Spleen (tissue), 11 donors: Measurements from ENCODE around the gene AVPR1B. TPM values are rescaled to one million over a fixed set of nuclear protein-coding genes. Genes with fewer than 3 reads are reported as not detected.

Source experiments
- DNase-seq: peaks from one replicate; pipeline ENCODE4 v3.0.0-alpha.2; 2020
- H3K27ac ChIP-seq, 8 donors: fragments of 200-600 bp; sonication (generic) in 7 of 8; 1 replicate in 4 of 8; 2 replicates in 4 of 8; pipeline versions ENCODE4 v1.5.0 to v1.8.0; 2016 to 2021; ENCODE audit warnings: inconsistent platforms in 4 of 8, mild to moderate bottlenecking in 4 of 8, moderate library complexity in 1 of 8
- H3K27me3 ChIP-seq, 7 donors: fragments of 200-600 bp; sonication (generic) in 6 of 7; replicated peaks in 1 of 7; 1 replicate in 4 of 7; 2 replicates in 3 of 7; pipeline versions ENCODE4 v1.5.0 to v1.8.0; 2016 to 2021; ENCODE audit warnings: inconsistent platforms in 3 of 7, mild to moderate bottlenecking in 1 of 7
- H3K36me3 ChIP-seq, 6 donors: fragments of 200-600 bp; sonication (generic) in 5 of 6; 1 replicate in 4 of 6; 2 replicates in 2 of 6; pipeline versions ENCODE4 v1.5.0 to v1.8.0; 2016 to 2021; ENCODE audit warnings: inconsistent platforms in 2 of 6
- H3K4me1 ChIP-seq, 6 donors: fragments of 200-600 bp; sonication (generic) in 5 of 6; 1 replicate in 3 of 6; 2 replicates in 3 of 6; pipeline versions ENCODE4 v1.5.0 to v1.8.0; 2016 to 2021; ENCODE audit warnings: inconsistent platforms in 3 of 6
- H3K4me3 ChIP-seq, 8 donors: fragments of 200-600 bp; sonication (generic) in 7 of 8; 1 replicate in 4 of 8; 2 replicates in 4 of 8; pipeline versions ENCODE4 v1.5.0 to v1.8.0; 2016 to 2021; ENCODE audit warnings: inconsistent platforms in 4 of 8, mild to moderate bottlenecking in 4 of 8, moderate library complexity in 2 of 8
- H3K9me3 ChIP-seq, 8 donors: fragments of 200-600 bp; sonication (generic) in 7 of 8; 1 replicate in 4 of 8; 2 replicates in 4 of 8; pipeline versions ENCODE4 v1.5.0 to v1.8.0; 2016 to 2021; ENCODE audit warnings: inconsistent platforms in 4 of 8
- POLR2A ChIP-seq, 3 donors: fragments of 450-650 bp; IDR thresholded peaks; one replicate each; pipeline ENCODE4 v1.5.1; 2017; ENCODE audit warnings: antibody characterized with exemption in 3 of 3, mild to moderate bottlenecking in 1 of 3
- POLR2AphosphoS5 ChIP-seq, 3 donors: sonication (generic); formaldehyde crosslinking; IDR thresholded peaks; one replicate each; pipeline ENCODE4 v1.5.1; 2017; ENCODE audit warnings: antibody characterized with exemption in 3 of 3
- WGBS, 5 donors: extraction: QIAGEN DNeasy Blood & Tissue Kit in 3 of 5; methylation state at CpG; one replicate each; pipeline versions ENCODE4 v1.1.5 to v1.1.7; 2013 to 2018; 5-methylcytosine and 5-hydroxymethylcytosine counted together
- intact Hi-C: fragments of 100-400 bp; cut with DNase I; formaldehyde crosslinking; loops from one replicate; pipeline ENCODE4 v1.15.0; 2023; ENCODE audit warnings: low total_unique reads
- polyA plus RNA-seq, 3 donors: library from polyadenylated mRNA; stranded (reverse); fragments of 200-250 nt; gene quantifications; one replicate each; pipeline ENCODE4 v1.2.1, GENCODE V29; 2013
- total RNA-seq, 7 donors: library from RNA; depleted of rRNA in 3 of 7; stranded (reverse); fragments of >200 nt in 3 of 7; fragmentation: NEBNext Ultra II Directional in 4 of 7; extraction: Animal tissue kit (Norgen Biotek cat#: 25700) in 4 of 7; gene quantifications; one replicate each; pipeline versions ENCODE4 v1.1.0 to v1.2.1, GENCODE V29; 2016 to 2021
- TF ChIP-seq, protein P1 (sequence below), 11 experiments: fragments of 200-600 bp in 7 of 11; fragments of 450-650 bp in 4 of 11; sonication (generic) in 4 of 11; IDR thresholded peaks in 8 of 11; conservative IDR thresholded peaks in 3 of 11; 1 replicate in 7 of 11; 2 replicates in 4 of 11; pipeline versions ENCODE4 v1.4.0 to v1.8.0; 2016 to 2021; ENCODE audit warnings: antibody characterized with exemption in 11 of 11, inconsistent platforms in 4 of 11, mild to moderate bottlenecking in 1 of 11
- donor health status: healthy with polysubstance abuse.
- donor health status: DM: no; HTN: no; CAD: no; lungs with moderate emphysema.
- donor health status: DM: no; HTN: no; CAD: no.
- donor health status: Bipolar disorder and iron deficiency.
- donor health status: healthy.
- donor health status: DM: no; HTN: no; CAD: no.
- donor health status: DM: yes; HTN: yes; CAD: no.

AVPR1B gene
- total and polyA plus RNA-seq, 10 donors = not detected

DNA sequence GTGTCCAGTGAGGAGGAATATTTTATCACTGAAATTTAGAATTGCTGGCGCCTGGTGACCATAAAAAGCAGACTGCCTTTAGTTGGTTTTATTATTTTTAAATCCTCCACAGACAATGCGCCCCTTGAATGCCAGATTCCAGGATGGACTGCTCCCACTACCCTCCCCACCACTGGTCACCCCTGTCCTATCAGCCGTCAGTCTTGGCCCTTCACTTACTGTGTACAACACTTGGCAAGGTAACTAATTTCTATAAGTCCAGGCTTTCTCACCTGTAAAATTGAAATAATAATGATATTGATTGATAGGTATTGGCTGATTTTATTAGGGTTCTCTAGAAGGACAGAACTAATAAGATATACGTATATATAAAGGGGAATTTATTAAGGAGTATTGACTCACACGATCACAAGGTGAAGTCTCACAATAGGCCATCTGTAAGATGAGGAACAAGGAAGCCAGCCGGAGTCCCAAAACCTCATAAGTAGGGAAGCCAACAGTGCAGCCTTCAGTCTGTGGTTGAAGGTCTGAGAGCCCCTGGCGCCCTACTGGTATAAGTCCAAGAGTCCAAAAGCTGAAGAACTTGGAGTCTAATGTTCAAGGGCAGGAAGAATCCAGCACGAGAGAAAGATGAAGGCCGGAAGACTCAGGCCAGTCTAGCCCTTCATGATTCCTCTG lies 46.4 kb downstream of the AVPR1B start:
- no peaks in the 10 kb centered on the region for H3K9me3 ChIP-seq
- no peak overlapping the region for H3K4me3 ChIP-seq
- intact Hi-C loops = no loop called here
- H3K27ac ChIP-seq = no peak overlapping the region
- DNase-seq = no peak
- TF ChIP-seq, protein P1, sequence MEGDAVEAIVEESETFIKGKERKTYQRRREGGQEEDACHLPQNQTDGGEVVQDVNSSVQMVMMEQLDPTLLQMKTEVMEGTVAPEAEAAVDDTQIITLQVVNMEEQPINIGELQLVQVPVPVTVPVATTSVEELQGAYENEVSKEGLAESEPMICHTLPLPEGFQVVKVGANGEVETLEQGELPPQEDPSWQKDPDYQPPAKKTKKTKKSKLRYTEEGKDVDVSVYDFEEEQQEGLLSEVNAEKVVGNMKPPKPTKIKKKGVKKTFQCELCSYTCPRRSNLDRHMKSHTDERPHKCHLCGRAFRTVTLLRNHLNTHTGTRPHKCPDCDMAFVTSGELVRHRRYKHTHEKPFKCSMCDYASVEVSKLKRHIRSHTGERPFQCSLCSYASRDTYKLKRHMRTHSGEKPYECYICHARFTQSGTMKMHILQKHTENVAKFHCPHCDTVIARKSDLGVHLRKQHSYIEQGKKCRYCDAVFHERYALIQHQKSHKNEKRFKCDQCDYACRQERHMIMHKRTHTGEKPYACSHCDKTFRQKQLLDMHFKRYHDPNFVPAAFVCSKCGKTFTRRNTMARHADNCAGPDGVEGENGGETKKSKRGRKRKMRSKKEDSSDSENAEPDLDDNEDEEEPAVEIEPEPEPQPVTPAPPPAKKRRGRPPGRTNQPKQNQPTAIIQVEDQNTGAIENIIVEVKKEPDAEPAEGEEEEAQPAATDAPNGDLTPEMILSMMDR (IDR thresholded peaks at IDR 0.05 in 8 of 11, conservative IDR thresholded peaks at IDR 0.05 in 3 of 11) = no peak
- TF ChIP-seq POLR2A (IDR thresholded peaks at IDR 0.05) = no peak
- TF ChIP-seq POLR2AphosphoS5 (IDR thresholded peaks at IDR 0.05) = no peak
- H3K36me3 ChIP-seq = peaks cover 0 to 4% (median 0%) of the 10 kb centered on the region in 6 donors
- H3K27me3 ChIP-seq = no peaks in the 10 kb centered on the region
- WGBS, 5 donors = 72 to 90% (median 80%) methylated on average over 9 of the region's 9 CpGs
- H3K4me1 ChIP-seq = peaks cover 0 to 27% (median 21%) of the 10 kb centered on the region in 6 donors

DNA sequence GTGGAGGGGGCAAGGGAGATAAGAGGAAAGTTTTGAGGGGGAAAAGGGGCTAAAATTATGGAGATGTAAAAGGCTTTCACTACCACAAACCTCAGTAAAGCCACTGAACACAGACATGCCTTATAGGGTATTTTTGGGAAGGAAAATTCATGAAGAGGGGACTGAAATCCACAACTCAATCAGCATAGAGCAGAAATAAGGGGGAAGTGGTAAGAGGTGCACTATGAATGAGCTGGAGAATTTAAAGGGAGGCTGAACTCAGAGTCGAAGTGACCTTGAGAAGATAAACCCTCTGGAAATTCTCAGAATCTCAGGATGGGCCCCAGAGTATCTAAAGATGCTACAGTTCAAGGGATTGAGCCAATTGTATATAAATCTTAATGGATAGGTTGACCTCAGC lies 48.9 kb downstream of the AVPR1B start:
- no peak overlapping the region for H3K4me3 ChIP-seq
- TF ChIP-seq POLR2AphosphoS5 (IDR thresholded peaks at IDR 0.05) = no peak
- no peak for TF ChIP-seq POLR2A (IDR thresholded peaks at IDR 0.05)
- TF ChIP-seq, protein P1 (IDR thresholded peaks at IDR 0.05 in 8 of 11, conservative IDR thresholded peaks at IDR 0.05 in 3 of 11) = no peak
- 18 to 36% (median 25%) methylated on average over 1 of the region's 1 CpG for WGBS, 5 donors
- peaks cover 0 to 28% (median 22%) of the 10 kb centered on the region in 6 donors for H3K4me1 ChIP-seq
- H3K27me3 ChIP-seq = no peaks in the 10 kb centered on the region
- no peak for DNase-seq
- no peaks in the 10 kb centered on the region for H3K9me3 ChIP-seq
- intact Hi-C loops = no loop called here
- H3K27ac ChIP-seq = peak overlapping the region in 4 of 8 donors; percentile 5 to 59 (median 24)
- peaks cover 0 to 5% (median 0%) of the 10 kb centered on the region in 6 donors for H3K36me3 ChIP-seq

DNA sequence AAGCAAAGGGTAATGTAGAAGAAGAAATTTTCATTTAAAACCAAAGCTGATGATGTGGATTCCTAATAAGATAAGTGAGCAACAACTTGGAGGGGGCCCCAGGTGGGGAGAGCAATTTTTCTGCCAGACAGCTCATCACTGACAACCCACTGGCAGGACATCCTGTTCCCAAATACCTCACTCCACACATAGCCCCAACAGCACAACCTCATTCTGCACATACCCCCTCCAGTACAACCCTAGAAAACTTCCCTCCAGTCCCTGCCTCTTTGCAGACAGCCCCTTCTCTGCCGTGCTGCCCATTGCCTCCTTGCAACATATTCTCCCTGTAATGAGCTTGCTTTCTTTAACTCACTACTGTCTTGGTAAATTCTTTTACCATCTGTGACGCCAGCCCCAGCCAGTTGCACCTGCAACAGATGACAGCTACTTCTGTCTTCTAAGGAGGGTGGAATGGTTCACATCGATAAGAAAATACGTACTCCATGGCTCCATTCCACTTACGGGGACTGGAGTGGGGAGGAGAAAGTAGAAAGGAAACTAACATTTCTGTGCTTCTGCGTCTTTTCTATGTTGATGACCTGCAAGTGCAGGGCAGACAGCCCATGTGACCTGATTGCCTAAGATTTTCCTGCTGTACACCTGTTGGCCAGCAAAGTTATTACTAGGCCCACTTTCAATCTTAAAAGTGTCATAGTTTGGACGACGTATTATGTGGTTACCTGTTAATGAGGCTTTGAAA lies 49.5 kb downstream of the AVPR1B start:
- DNase-seq = no peak
- H3K9me3 ChIP-seq = no peaks in the 10 kb centered on the region
- peak overlapping the region in 4 of 8 donors; percentile 21 to 59 (median 24) for H3K27ac ChIP-seq
- no peak overlapping the region for H3K4me3 ChIP-seq
- WGBS, 5 donors = 34 to 47% (median 40%) methylated on average over 8 of the region's 8 CpGs
- intact Hi-C loops = no loop called here
- peaks cover 0 to 9% (median 0%) of the 10 kb centered on the region in 6 donors for H3K36me3 ChIP-seq
- TF ChIP-seq, protein P1 (IDR thresholded peaks at IDR 0.05 in 8 of 11, conservative IDR thresholded peaks at IDR 0.05 in 3 of 11) = no peak
- TF ChIP-seq POLR2AphosphoS5 (IDR thresholded peaks at IDR 0.05) (no peak), POLR2A (IDR thresholded peaks at IDR 0.05) (no peak)
- peaks cover 0 to 28% (median 22%) of the 10 kb centered on the region in 6 donors for H3K4me1 ChIP-seq
- no peaks in the 10 kb centered on the region for H3K27me3 ChIP-seq
